Stimulated activated CD4-positive, alpha-beta T cell treated with anti-CD3 and anti-CD28 coated beads, Interleukin-1b, Interleukin-23, amount 100 ng/mL, for 24 hours (primary cell): ENCODE data around the gene MKI67.
"Not testable (repeated sequence)": the region's sequence is repeated elsewhere in the genome, so short reads cannot be mapped to it uniquely, and the experiment has no call there.

Experiments used
- DNase-seq, 4 experiments: peaks; one replicate each; pipeline ENCODE4 v3.0.0-alpha.2; 2020; ENCODE audit warnings: low read depth in 4 of 4, low spot score in 1 of 4

The MKI67 gene

GRCh38 chr10:128125944-128126764, at the start of gene MKI67:
MKI67 (minus strand) TSS chr10:128126423; CDS start chr10:128125667, 756 bp downstream.
- DNase-seq = peak; percentile 84 to 91 (median 88)

- no peak for DNase-seq
These were observed 48.6 kb upstream of the MKI67 start for GRCh38 chr10:128174581-128175559.

- DNase-seq = no peak
These were observed 47.2 kb upstream of the MKI67 start for GRCh38 chr10:128173386-128173785.

GRCh38 chr10:128172756-128173155, 46.5 kb upstream of the MKI67 start:
- DNase-seq = no peak

- DNase-seq = no peak
These were observed 43.7 kb upstream of the MKI67 start for GRCh38 chr10:128169811-128170379.

- no peak for DNase-seq
These were observed 41.8 kb upstream of the MKI67 start for GRCh38 chr10:128167926-128168520.

- not testable (repeated sequence) for DNase-seq
These were observed 40.9 kb upstream of the MKI67 start for GRCh38 chr10:128167123-128167522.

GRCh38 chr10:128166151-128166550, 39.9 kb upstream of the MKI67 start:
- DNase-seq = no peak

- no peak for DNase-seq
These were observed 39.3 kb upstream of the MKI67 start for GRCh38 chr10:128165536-128165935.

GRCh38 chr10:128163701-128164100, 37.5 kb upstream of the MKI67 start:
- DNase-seq = no peak

- DNase-seq = no peak
These were observed 34.8 kb upstream of the MKI67 start for GRCh38 chr10:128161031-128161430.

GRCh38 chr10:128160297-128160711, 34.1 kb upstream of the MKI67 start:
- no peak for DNase-seq

- DNase-seq = no peak
These were observed 32.0 kb upstream of the MKI67 start for GRCh38 chr10:128158021-128158795.

- DNase-seq = no peak
These were observed 31.0 kb upstream of the MKI67 start for GRCh38 chr10:128156999-128157755.

GRCh38 chr10:128152741-128153580, 26.7 kb upstream of the MKI67 start:
- no peak for DNase-seq

- no peak for DNase-seq
These were observed 24.8 kb upstream of the MKI67 start for GRCh38 chr10:128151031-128151430.

GRCh38 chr10:128150561-128150960, 24.3 kb upstream of the MKI67 start:
- no peak for DNase-seq

- DNase-seq = peak; percentile 57 to 67 (median 64)
These were observed 23.8 kb upstream of the MKI67 start for GRCh38 chr10:128150045-128150493.
